Middle frontal gyrus (tissue), 1 donor: ENCODE data around the gene PLOD1.
A peak's percentile ranks its signal among the peaks of the same experiment; 100 is the strongest.
"Not testable (repeated sequence)": the region's sequence is repeated elsewhere in the genome, so short reads cannot be mapped to it uniquely, and the experiment has no call there.

ENCODE experiments used
- DNase-seq: peaks from one replicate; pipeline ENCODE4 v3.0.0-alpha.2; 2015; ENCODE audit warnings: low spot score; ENCODE audit errors: extremely low spot score

PLOD1 gene

DNA sequence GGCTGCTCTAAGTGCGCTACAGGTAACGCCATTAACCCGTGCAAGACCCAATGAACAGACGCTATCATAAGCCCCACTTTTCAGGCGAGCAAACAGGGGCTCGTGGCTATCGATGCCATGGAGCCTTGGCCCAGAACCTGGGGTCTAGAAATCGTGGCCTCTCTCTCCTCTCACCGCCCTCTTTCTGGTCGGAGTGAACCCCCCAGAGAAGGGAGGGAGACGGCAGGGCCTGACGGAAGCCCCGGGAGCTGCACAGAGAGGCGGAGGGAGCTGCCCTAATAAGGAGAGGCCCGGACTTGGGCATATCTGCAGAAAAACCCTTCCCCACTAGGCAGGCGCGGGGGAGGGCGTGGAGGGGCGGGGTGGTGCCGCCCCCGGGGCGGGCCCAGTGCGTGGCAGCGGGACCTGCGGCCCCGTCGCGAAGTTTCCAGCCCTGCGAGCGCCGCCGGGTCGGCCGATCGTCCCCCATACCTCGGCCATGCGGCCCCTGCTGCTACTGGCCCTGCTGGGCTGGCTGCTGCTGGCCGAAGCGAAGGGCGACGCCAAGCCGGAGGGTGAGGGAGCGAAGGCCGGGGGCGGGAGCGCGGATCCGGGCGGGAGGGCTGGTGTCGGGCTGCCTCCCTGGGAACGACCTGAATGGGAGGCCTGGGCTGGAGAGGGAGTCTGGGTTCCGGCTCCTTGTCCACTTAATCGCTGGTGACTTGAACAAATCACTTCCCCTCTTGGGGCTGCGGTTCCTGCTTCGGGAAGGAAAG is at the start of gene PLOD1:
PLOD1 (plus strand) TSS at position 416 of the 755 bp plus-strand sequence; CDS start at position 479, 63 bp downstream.
- DNase-seq: peak; percentile 24

DNA sequence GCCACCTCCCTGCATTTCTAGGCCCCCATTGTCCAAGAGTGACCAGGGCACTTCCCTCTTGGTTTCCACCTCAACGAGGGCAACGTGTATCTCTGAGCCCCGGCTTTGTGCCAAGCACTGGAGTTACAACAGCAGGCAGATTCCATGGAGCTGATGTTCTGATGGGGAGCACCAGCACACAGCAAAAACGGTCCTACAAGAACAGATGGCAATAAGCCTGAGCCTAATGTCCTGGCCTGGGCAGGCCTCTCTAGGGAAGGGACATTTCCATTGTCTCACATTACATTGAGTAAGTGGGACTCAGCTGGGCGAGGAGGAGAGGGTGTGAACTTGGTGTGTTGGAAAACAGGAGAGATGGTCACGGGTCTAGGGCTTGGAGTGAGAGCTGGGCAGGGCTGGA is 48.6 kb upstream of the PLOD1 start:
- no peak for DNase-seq

DNA sequence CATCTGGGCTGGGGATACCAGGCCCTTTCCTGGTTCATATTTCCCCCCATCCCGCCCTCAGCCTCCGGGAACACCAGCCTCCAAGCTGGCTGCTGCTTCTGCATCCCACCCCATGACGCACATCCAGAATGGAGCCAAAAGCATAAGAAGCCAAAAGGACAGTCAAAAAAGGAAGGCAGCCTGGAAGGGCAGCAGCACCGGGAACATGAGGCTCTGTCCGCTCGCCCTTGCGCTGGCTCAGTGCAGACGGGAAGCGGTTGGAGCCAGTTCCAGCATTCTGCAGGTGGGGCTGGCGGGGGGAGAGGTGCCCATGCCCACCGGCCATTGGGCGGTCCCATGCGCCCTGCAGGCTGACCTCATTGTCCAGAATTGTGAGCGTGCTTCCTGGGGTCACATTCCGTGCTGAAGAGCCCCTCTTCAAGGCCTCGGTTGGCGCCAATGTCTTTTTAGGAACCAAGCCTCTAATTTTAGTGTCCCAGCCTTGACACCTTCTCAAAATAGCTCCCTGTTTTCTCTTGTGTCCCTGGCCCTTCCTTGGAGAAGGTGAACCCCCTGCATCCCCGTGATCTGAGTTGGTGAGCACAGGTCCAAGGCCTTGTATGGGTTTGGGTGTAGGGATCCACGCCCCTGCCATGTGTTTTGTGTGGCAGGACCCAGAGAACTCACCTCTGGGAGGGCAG is 47.4 kb upstream of the PLOD1 start:
- no peak for DNase-seq

DNA sequence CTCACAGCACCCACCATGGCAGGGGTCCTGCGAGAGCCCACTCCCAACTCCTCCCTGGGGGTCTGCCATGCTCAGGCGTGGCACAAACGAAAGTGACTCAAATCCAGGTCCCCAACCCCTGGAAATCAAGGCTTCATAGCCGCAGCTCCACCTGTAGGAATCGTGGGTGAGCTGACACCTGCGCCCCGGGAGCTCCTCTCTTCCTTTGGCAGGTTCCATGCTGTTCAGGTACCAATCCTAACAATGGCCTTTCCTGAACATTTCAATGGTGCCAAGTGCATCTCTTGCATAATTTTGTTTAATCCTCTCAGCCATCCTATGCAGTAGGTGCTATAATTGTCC is 46.9 kb upstream of the PLOD1 start:
- DNase-seq: no peak

DNA sequence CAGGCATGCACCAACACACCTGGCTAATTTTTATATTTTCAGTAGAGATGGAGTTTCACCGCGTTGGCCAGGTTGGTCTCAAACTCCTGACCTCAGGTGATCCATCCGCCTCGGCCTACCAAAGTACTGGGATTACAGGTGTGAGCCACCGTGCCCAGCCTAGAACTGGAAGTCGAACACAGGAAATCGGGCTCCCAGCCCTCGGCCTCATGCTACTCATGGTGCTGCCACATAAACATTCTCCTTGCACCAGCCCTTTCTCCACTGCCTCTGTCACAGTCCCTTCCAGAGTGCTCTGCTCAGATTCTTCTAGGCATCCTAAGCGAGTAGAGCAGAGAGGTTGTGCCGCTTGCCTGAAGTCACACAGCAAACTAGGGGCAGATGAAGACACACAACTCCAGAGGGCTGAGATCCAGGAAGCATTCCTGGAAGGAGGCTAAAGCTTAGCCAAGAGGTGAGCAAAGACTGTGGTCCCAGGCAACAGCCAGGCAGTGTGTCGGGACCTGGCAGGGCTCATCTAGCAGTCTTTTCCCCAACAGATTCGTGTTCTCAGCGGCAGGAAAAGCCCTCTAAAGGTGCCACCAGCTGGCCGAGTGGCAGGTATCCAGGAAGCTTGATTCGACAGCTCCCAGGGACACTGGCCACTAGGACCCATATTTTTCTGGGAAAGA is 46.2 kb upstream of the PLOD1 start:
- no peak for DNase-seq

DNA sequence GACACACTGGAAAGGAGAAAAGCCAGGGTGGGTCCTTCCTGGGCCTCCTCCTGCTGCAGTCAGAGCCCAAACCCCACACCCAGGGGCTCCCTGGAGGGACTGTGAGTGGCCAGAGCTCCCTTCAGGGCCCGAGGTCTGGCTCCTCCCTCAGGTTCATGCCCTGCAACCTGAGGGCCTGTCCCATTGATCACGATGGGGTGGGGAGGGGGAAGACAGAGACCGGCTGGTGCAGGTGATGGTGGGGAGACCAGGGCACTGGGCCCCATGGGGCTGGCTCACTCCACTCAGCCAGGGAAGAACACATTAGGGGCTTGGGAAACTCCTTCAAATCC is 45.7 kb upstream of the PLOD1 start:
- no peak for DNase-seq

DNA sequence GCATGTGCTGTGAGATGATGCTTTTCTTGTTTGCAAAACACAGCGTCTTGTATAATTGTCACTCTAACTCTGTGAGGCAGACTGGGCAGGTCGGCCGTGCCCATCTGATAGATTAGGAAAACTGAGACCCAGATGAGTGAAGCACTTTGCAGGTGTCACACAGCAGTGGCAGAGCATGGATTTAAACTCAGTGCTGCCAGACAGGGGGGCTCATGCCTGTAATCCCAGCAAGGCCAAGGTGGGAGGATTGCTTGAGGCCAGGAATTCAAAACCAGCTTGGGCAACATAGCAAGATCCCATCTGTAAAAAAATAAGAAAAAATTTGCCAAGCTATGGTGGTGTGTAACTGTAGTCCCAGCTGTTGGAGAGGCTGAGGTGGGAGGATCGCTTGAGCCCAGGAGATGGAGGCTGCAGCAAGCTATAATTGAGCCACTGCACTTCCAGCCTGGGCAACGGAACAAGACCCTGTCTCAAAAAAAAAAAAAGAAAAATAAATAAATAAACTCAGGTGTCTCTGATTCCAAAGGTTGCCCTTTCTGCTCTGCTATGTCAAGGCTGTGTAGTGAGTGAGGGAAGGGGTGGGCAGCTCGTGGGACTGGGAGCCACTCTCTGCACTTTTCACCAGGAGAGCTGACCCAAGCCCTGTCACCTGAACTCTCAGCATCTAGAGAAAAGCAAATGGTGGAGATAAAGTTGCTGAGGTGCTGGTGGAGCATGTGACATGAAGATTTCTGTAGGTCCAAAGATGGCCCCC is 42.9 kb upstream of the PLOD1 start:
- no peak for DNase-seq

DNA sequence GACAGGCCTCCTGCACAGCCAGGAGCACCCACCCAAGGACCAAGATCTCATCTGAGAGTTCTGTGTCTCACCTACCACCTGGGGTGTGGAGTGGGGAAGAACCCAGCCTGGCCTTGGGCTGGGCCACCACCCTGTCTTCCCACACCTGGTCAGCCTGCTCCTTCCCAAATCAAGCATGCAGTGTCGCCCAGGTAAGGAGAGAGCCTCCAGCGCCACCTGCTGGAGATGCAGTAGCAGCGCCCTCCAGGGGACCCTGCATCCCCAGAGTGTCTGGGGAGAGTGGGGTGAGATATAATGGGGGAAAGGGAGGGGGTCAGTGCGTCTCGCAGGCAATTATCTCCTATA is 40.6 kb upstream of the PLOD1 start:
- DNase-seq: no peak

DNA sequence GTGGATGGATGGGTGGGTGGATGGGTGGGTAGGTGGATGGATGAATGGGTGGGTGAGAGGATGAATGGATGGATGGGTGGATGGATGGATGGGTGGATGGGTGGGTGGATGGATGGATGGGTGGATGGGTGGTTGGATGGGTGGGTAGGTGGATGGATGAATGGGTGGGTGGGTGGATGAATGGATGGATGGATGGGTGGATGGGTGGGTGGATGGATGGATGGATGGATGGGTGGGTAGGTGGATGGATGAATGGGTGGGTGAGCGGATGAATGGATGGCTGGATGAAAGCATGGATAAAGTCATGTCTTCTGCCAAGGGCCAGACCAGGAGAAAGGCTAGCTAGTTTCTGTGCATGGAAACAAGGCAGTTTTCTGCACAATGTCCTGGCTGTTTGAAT is 40.0 kb upstream of the PLOD1 start:
- not testable (repeated sequence) for DNase-seq

DNA sequence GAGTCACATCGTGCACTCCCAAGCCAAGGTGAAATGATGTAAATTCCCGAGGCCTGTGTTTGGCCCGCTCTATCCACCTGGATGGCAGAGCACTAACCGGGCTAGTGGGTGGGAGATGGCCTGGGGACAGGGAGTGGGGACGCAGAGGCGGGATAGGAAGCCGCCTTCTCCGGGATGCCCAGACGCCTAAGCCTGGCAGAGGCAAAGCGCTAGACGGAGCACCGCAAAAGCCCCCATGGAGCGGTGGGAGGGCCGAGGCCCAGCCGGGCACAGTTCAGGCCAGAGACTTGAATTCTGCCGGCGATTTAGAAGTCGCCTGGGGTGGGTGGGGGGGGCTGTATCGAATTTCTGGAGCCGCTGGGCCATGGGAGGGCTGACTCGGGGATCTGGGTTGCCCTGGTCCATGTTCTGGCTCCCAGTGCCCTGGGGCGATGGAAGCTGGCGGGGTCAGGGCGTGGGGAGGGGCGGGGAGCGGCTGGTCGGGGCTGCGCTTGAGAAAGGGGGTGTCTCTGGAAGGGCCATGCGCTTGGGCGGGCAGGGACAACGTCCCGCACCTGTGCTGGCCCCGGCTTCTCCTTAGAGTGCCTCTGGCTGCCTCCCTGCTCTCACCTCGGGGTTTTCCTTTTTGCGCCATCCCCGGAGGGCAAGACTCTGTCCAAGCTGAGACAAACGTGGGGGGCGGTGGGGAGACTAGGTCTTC is 36.3 kb upstream of the PLOD1 start:
- no peak for DNase-seq

DNA sequence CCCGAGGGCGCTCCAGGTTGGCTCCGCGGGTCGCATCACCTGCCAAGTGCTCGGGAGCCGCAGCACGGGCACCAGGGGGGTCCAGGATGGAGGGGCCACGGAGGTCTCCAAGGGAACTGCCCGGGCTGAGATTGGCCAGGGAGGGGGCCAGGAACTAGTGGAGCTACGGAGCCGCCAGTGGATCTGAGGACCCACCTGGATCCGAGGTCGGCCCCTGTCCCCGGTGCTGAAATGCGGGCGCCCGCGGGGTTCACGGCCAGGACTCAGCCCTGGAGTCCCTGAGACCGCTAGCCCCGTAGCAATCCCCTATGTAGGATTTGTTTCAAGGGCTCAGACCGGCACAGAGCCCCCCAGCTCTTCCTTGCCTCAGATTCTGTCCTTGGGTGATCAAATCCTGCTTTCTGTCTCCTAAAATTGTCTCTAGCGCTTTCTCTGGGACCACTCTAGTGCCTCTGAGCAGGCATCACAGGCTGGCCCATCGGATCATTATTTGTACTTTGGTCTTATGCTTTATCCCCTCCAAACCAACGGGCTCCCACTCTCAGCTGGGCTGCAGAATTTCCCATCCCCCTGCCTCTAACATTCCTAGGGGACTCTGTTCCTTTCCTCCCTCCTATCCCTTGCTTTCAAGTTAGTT is 35.6 kb upstream of the PLOD1 start:
- no peak for DNase-seq

DNA sequence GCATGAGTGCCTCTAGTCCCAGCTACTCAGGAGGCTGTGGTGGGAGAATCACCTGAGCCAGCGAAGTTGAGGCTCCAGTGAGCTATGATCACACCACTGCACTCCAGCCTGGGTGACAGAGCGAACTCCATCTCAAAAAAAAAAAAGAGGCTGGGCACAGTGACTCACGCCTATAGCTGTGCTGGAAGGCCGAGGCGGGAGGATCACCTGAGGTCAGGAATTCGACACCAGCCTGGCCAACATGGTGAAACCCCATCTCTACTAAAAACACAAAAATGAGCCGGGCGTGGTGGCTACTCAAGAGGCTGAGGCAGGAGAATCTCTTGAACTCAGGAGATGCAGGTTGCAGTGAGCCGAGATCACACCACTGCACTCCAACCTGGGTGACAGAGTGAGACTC is 33.1 kb upstream of the PLOD1 start:
- DNase-seq: not testable (repeated sequence)

DNA sequence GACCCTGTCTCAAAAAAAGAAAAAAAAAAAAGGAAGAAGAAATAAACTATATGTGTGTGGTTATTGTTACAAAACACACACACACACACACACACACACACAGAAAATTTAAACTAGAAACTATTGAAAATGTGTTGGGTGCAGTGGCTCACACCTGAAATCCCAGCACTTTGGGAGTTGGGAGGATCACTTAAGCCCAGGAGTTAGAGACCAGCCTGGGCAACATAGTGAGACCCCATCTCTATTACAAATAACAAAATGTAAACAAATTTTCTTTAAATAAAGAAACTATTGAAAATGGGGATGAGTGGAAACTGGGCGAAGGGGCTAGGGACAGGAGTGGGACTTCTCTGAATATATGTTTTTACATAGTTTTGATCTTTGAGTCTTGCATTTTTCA is 31.3 kb upstream of the PLOD1 start:
- no peak for DNase-seq

DNA sequence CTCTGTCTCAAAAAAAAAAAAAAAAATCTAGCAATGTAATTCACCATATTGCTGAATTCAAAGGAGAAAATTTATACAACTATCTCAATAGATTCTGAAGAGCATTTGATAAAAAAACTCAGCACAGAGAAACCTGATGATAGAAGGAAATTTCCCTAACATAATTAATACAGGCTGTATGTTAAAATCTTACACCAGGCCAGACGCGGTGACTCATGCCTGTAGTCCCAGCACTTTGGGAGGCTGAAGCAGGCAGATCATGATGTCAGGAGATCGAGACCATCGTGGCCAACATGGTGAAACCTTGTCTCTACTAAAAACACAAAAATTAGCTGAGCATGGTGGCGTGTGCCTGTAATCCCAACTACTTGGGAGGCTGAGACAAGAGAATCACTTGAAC is 30.4 kb upstream of the PLOD1 start:
- DNase-seq: not testable (repeated sequence)

DNA sequence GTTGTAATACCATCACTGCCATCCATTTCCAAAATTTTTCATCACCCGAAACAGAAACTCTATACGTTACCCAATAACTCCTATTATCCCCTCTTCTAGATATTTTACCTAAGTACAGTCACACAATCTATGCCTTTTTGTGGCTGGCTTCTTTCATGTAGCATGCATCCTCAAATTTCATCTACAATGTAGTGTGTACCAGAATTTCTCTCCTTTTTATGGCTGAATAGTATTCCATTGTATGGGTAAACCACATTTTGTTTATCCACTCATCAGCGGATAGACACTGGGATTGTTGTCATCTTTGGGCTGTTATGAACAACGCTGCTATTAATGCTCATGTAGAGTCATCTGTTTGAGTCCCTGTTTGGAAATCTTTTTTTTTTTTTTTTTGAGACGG is 29.5 kb upstream of the PLOD1 start:
- no peak for DNase-seq

DNA sequence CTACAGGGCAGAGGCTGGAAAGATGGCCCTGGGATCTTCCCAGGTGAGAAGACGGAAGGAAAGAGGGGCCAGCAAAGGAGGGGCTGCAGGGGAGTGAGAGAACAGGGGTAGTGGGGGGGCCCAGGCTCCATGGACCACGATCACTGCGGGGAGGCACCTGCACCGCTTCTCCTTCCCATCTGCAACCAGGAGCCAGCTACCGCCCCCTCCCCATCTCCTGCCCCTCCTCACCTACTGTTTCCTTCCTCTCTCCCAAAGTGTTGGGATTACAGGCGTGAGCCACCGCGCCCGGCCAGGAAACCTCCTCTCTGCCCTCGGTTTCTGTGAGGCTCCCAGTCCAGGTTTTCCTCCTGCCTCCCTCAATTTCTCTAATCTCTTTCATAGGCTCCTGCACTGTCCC is 27.6 kb upstream of the PLOD1 start:
- no peak for DNase-seq

DNA sequence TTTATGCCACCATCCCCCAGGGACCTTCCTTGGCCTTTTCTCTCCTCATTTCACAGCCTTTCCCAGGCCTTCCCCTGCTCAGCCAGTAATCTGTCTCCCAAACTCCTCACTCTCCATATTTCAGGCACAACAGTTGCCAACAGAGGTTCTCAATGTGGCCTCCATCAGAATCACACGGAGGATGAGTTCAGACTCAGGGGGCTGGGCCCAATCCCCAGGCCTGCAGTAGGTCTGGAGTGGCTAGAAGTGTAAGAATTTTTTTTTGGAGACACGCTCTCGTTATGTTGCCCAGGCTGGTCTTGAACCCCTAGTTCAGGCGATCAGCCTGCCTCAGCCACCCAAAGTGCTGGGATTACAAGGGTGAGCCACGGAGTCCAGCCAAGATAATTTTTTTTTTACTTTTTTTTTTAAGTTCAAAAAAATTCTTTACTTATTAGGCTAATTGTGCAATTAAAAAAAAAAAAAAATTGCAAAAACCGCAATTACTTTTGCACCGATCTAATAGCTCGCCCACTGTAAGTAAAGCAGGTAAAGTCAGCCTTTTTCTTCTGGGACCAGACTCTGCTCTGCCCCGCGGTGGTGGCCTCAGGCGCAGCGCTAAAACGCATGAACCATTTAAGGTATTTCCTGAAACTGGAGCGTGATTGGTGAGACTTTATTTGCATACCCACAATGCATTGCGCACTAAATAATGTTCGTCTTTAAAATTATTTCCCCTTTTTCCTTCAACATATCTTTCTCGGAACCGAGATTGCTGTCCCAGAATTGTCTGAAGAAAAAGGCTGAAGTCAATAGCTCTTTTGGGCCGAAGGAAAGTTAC is 27.0 kb upstream of the PLOD1 start:
- DNase-seq: peak; percentile 89

DNA sequence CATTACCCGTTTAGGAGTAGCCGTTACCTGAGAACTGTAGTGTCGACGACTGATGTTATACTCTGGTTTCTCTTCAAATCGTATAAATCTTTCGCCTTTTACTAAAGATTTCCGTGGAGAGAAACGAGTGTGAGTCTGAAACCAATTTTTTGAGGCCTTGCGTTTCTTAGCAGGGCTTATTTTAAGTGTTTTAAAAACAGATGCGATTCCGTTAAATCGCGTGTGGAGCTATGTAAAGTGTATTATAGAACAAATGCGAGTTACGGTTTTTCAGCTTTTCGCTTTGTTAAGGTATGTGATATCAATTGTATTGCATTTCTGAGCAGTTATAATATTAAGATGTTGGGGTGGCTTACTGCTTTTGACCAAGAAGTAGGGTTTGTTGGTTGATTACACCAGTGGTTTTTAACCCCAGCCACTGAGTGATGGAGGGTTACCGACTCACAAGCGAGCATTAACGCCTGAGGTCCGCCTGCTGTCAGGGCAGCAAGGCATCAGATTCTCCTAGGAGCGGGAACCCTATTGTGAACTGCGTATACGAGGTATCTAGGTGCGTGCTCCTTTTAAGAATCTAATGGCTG is 26.3 kb upstream of the PLOD1 start:
- DNase-seq: peak; percentile 84

DNA sequence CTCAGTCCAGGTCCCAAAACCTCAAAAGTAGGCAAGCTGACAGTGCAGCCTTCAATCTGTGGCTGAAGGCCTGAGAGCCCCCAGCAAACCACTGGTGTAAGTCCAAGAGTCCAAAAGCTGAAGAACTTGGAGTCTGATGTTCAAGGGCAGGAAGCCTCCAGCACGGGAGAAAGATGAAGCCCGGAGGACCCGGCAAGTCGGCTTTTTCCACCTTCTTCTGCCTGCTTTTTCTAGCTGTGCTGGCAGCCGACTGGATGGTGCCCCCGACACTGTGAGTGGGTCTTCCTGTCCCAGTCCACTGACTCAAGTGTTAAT is 23.6 kb upstream of the PLOD1 start:
- not testable (repeated sequence) for DNase-seq

DNA sequence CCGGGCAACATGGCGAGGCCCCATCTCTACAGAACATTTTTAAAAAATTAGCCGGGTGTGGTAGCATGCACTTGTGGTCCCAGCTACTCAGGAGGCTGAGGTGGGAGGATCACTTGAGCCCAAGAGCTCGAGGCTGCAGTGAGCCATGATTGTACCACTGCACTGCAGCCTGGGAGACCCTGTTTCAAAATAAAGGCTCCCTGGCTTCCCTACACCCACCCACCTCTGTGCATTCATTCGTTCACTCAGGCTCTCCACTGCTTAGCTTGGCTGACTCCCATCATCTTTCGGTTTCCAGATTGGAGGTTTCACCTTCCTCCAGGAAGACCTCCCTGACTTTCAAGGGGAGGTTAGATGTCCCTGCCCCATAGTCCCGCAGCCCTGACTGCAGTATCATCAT is 22.5 kb upstream of the PLOD1 start:
- DNase-seq: no peak
